ENCODE measurements around the gene WNT6.

Gene WNT6

DNA sequence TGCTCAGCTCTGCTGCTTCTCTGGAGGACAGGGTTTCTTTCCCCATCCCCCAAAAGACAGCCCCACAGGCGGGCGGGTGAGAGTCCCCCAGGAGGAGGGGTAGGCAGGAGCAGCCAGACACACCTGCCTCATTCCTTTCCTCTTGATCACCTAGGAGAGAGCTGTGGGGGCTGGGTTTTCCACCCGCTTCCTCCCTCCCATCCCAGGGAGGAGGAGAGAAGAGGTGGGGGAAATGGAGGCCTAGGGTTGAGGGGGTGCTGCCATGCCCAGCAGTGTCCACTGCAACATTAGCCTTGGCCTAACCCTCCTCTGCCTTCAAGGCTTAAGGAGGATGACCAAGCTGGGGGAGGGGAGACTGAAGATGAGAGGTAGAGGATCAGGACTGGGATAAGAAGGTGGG is 35.7 kb downstream of the WNT6 start:
- DNase-seq = no peak

DNA sequence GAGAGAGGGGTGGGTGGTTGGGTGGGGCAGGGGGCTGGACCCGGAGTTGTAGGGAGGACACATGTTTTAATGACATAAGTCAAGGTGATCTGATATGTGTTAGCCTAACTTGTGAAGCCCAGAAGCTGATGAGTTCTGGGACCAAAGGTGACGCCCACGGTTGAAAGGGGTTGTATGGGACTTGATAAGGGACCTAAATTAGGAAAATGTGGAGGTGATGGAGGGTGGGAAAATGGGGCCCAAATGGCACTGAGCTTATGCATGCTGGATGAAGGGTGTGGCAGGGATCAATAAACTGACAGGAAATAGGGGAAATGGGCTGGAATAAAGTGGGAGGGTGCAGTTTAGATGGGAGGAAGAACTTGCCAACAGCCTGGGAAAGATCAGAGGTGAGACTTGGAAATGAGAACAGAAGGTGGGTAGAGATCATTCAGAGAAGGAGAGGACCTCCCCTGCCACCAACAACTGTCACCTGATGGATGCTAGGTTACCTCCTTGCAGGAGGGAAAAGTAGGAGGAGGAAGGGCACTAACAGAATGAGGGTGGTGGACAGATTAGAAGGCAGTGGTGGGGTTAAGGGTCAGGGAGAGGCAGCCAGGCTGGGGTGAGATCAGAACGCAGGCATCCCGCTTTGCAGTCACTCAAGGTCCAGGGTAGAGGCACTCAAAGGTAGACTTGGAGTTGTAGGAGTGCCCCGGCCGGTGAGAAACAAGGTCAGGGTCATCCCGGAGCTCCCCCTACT is 36.3 kb downstream of the WNT6 start:
- no peak for DNase-seq

GRCh38 chr2:218896501-218897393 is 37.1 kb downstream of the WNT6 start:
- no peak for DNase-seq

DNA sequence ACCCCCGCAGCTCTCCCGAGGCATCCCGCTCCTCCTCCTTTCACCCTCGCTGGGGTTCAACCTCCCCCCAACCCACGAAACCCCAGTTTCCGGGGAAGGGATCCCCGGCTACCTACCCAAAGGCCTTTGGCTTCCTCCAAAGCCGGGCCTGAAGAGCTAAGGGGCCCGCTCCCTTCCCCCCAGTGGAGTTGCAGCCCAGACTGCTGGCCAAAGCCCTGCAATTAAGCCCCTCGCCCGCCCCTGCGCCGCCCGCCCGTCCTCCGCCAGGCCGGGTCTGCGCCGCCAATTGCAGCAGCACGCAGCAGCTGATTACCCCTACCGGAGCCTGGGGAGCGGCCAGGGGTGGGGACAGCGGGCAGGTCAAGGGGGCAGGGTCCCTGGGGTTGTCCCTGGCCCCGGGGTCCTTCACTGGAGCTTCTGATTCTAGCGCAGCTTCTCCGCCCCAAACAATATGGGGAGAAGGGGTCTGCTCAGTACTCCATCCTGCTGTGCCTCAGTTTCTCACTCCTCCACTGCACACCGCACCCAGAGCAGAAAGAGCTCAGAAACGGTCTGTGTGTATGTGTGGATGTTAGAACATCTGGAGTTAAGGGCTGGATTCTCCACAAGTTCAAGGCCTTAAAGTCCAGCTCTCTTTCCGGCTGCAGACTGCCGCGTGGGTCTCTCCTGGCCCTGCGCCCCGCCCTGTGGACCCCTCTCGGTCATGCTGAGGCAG is 37.9 kb downstream of the WNT6 start:
- DNase-seq = no peak

DNA sequence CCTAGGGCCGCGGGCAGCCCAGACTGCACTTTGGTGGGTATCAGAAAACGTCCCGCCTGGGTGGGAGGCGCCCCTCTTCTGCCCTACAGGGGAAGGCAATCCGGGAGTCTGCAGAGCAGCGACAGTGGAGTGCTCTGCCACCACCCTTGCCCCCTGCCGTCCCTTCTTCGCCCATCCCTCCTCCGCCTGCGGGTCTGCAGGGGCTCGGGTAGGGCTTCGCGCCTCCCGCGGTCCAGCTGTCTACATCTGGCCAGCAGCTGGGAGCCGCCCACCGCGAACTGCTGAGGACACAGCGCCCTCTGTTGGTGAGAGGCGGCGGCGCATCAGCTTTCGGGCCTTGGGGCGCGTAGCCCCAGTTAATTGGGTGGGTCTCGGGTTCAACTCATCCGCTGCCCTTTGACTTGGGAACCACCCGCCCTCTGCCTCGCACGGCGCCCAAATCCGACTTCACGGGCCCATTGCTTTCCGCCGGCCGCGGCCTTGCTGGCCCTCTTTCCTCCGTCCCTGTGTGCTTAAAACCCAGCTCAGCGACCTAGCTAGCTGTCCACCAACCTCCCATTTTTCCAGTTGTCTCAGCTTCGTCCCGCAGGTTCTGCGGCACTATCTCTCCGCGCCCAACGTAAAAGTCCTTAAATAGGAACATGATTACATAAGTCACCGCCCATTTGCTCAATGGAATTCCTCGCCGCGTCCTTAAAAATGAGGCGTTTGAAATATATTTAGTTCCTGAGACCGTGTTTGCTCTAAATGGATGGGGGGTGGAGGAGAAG is 38.7 kb downstream of the WNT6 start:
- peak; percentile 77 for DNase-seq

DNA sequence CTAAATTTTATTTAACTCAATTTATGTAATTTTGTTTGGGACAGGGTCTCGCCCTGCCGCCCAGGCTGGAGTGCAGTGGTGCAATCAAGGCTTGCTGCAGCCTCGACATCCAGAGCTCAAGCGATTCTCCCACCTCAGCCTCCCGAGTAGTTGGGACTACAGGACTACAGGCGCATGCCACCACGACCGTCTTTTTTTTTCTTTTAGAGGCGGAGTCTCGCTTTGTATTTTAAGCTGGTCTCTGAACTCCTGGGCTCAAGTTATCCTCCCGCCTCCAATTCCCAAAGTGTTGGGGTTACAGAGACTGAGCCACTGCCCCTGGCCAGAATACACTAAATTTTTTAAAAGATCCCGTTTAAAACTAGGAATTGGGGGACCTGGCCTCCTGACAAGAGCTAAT is 39.5 kb downstream of the WNT6 start:
- DNase-seq = no peak

GRCh38 chr2:218902427-218902826 is 42.8 kb downstream of the WNT6 start:
- DNase-seq = no peak

- DNase-seq = no peak
Observed at GRCh38 chr2:218904176-218904575, 44.6 kb downstream of the WNT6 start.

- peak; percentile 93 for DNase-seq
Observed at GRCh38 chr2:218908721-218909619, 49.4 kb downstream of the WNT6 start.

DNA sequence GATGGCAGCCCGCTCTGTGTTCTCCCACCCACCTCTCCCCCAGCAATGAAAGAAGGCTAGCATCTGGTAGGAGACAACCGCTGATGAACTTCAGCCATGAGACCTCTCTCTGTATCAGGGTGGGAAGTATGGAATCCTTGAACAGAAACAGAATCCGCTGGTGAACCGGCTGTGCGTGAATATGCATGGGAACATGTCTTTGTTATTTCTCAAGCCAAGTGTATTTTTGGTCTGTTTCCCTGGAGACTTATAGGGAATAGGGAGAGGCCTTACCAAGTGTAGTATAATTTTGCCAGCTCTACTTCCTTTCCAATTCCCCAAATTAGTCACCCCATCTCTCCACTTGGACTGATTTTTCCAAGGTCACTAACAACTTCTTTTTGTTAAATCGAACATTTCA is 51.1 kb downstream of the WNT6 start:
- no peak for DNase-seq

GRCh38 chr2:218920504-218920903 is 60.9 kb downstream of the WNT6 start:
- no peak for DNase-seq

Measured in hematopoietic multipotent progenitor cell treated with erythropoietin and hydrocortisone succinate and interleukin-3 and kit ligand, for 6 days (in vitro differentiated cells).